ENCODE results near the gene RAD51B. TPM values are rescaled to one million over a fixed set of nuclear protein-coding genes. Genes with fewer than 3 reads are reported as not detected.

The RAD51B gene
- total and polyA plus RNA-seq, 2 of the 13 experiments (the other 11 are each of a cell fraction or from before 2014, with no cell fraction given): 7.0 to 9.5 TPM

DNA sequence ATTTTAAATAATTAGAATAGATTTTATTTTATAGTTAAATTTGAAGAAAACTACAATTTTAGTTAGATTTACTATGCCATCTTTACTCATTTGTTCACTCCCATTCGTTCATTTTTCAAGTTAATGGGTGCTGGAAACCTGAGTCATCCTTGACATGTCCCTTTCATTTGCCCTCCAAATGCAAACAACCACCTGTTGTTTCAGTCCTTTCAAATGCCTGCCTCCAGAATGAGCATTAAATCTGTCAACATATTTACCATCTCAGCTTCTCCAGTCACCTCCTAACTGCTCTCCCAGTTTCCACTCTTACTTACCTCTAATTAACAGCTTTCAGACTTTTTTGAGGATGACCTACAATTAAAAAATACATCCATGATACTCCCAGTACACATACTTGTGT lies 375.5 kb downstream of the RAD51B start (continued):
- TF ChIP-seq, protein P1, sequence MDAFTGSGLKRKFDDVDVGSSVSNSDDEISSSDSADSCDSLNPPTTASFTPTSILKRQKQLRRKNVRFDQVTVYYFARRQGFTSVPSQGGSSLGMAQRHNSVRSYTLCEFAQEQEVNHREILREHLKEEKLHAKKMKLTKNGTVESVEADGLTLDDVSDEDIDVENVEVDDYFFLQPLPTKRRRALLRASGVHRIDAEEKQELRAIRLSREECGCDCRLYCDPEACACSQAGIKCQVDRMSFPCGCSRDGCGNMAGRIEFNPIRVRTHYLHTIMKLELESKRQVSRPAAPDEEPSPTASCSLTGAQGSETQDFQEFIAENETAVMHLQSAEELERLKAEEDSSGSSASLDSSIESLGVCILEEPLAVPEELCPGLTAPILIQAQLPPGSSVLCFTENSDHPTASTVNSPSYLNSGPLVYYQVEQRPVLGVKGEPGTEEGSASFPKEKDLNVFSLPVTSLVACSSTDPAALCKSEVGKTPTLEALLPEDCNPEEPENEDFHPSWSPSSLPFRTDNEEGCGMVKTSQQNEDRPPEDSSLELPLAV (CRISPR knock-in tag; conservative IDR thresholded peaks at IDR 0.05; ENCODE audit: low read depth): no peak
- TF ChIP-seq FOXA1 (IDR thresholded peaks at IDR 0.05) (no peak), FOXA1 (CRISPR knock-in tag; IDR thresholded peaks at IDR 0.05) (peak; percentile 71; the same call in 1 of the 2 replicates), HDAC6 (IDR thresholded peaks at IDR 0.05; ENCODE audit: low read depth, low read length) (no peak), NFE2L2 (IDR thresholded peaks at IDR 0.05; ENCODE audit: low read length) (peak; percentile 64; the same call in 1 of the 2 replicates), GATAD2A (CRISPR knock-in tag; IDR thresholded peaks at IDR 0.05) (peak; percentile 57), ZNF234 (CRISPR knock-in tag; conservative IDR thresholded peaks at IDR 0.05) (no peak), SRY (CRISPR knock-in tag; IDR thresholded peaks at IDR 0.05) (no peak), TEAD3 (CRISPR knock-in tag; optimal IDR thresholded peaks at IDR 0.05; ENCODE audit: borderline replicate concordance) (peak; percentile 74), ZNF44 (CRISPR knock-in tag; IDR thresholded peaks at IDR 0.05) (no peak), RCOR2 (CRISPR knock-in tag; IDR thresholded peaks at IDR 0.05) (peak; percentile 51; the same call in 1 of the 2 replicates), FOXO1 (CRISPR knock-in tag; IDR thresholded peaks at IDR 0.05) (peak; percentile 57; the same call in 1 of the 2 replicates), NFE2L1 (CRISPR knock-in tag; IDR thresholded peaks at IDR 0.05; ENCODE audit: borderline replicate concordance) (no peak), TCF7L2 (IDR thresholded peaks at IDR 0.05; ENCODE audit: low read depth, low read length) (no peak)
- TF ChIP-seq, protein P2, sequence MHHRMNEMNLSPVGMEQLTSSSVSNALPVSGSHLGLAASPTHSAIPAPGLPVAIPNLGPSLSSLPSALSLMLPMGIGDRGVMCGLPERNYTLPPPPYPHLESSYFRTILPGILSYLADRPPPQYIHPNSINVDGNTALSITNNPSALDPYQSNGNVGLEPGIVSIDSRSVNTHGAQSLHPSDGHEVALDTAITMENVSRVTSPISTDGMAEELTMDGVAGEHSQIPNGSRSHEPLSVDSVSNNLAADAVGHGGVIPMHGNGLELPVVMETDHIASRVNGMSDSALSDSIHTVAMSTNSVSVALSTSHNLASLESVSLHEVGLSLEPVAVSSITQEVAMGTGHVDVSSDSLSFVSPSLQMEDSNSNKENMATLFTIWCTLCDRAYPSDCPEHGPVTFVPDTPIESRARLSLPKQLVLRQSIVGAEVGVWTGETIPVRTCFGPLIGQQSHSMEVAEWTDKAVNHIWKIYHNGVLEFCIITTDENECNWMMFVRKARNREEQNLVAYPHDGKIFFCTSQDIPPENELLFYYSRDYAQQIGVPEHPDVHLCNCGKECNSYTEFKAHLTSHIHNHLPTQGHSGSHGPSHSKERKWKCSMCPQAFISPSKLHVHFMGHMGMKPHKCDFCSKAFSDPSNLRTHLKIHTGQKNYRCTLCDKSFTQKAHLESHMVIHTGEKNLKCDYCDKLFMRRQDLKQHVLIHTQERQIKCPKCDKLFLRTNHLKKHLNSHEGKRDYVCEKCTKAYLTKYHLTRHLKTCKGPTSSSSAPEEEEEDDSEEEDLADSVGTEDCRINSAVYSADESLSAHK (CRISPR knock-in tag; IDR thresholded peaks at IDR 0.05; ENCODE audit: borderline replicate concordance): no peak
- TF ChIP-seq, protein P3, sequence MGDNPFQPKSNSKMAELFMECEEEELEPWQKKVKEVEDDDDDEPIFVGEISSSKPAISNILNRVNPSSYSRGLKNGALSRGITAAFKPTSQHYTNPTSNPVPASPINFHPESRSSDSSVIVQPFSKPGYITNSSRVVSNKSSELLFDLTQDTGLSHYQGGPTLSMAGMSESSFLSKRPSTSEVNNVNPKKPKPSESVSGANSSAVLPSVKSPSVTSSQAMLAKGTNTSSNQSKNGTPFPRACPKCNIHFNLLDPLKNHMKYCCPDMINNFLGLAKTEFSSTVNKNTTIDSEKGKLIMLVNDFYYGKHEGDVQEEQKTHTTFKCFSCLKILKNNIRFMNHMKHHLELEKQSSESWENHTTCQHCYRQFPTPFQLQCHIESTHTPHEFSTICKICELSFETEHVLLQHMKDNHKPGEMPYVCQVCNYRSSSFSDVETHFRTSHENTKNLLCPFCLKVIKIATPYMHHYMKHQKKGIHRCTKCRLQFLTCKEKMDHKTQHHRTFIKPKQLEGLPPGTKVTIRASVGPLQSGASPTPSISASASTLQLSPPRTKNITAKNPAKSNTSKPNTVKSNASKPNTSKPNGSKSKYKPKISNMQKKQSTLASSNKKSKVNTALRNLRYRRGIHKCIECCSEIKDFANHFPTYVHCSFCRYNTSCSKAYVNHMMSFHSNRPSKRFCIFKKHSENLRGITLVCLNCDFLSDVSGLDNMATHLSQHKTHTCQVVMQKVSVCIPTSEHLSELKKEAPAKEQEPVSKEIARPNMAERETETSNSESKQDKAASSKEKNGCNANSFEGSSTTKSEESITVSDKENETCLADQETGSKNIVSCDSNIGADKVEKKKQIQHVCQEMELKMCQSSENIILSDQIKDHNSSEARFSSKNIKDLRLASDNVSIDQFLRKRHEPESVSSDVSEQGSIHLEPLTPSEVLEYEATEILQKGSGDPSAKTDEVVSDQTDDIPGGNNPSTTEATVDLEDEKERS (CRISPR knock-in tag; IDR thresholded peaks at IDR 0.05): no peak
- TF ChIP-seq, protein P4, sequence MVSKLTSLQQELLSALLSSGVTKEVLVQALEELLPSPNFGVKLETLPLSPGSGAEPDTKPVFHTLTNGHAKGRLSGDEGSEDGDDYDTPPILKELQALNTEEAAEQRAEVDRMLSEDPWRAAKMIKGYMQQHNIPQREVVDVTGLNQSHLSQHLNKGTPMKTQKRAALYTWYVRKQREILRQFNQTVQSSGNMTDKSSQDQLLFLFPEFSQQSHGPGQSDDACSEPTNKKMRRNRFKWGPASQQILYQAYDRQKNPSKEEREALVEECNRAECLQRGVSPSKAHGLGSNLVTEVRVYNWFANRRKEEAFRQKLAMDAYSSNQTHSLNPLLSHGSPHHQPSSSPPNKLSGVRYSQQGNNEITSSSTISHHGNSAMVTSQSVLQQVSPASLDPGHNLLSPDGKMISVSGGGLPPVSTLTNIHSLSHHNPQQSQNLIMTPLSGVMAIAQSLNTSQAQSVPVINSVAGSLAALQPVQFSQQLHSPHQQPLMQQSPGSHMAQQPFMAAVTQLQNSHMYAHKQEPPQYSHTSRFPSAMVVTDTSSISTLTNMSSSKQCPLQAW (CRISPR knock-in tag; IDR thresholded peaks at IDR 0.05): peak; percentile 36; the same call in 1 of the 2 replicates
- TF ChIP-seq, protein P5, sequence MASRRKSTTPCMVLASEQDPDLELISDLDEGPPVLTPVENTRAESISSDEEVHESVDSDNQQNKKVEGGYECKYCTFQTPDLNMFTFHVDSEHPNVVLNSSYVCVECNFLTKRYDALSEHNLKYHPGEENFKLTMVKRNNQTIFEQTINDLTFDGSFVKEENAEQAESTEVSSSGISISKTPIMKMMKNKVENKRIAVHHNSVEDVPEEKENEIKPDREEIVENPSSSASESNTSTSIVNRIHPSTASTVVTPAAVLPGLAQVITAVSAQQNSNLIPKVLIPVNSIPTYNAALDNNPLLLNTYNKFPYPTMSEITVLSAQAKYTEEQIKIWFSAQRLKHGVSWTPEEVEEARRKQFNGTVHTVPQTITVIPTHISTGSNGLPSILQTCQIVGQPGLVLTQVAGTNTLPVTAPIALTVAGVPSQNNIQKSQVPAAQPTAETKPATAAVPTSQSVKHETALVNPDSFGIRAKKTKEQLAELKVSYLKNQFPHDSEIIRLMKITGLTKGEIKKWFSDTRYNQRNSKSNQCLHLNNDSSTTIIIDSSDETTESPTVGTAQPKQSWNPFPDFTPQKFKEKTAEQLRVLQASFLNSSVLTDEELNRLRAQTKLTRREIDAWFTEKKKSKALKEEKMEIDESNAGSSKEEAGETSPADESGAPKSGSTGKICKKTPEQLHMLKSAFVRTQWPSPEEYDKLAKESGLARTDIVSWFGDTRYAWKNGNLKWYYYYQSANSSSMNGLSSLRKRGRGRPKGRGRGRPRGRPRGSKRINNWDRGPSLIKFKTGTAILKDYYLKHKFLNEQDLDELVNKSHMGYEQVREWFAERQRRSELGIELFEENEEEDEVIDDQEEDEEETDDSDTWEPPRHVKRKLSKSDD (CRISPR knock-in tag; IDR thresholded peaks at IDR 0.05; ENCODE audit: low read depth): no peak

Measured in HepG2 (cell line).